Gastroesophageal sphincter (tissue), 3 donors: Measurements from ENCODE around the gene ZBED4.

Experiments used
- EP300 ChIP-seq: sonication (generic); formaldehyde crosslinking; IDR thresholded peaks from one replicate; pipeline ENCODE4 v1.6.1; 2017; ENCODE audit warnings: antibody characterized with exemption, mild to moderate bottlenecking
- POLR2A ChIP-seq, 2 donors: fragments of 450-650 bp; IDR thresholded peaks; one replicate each; pipeline ENCODE4 v1.6.1; 2017; ENCODE audit warnings: antibody characterized with exemption in 2 of 2, mild to moderate bottlenecking in 2 of 2, moderate library complexity in 1 of 2
- POLR2AphosphoS5 ChIP-seq: sonication (generic); formaldehyde crosslinking; IDR thresholded peaks from one replicate; pipeline ENCODE4 v1.6.1; 2017; ENCODE audit warnings: antibody characterized with exemption
- TF ChIP-seq, protein P1 (sequence below), 4 experiments: fragments of 200-600 bp in 2 of 4; fragments of 450-650 bp in 2 of 4; sonication (generic) in 1 of 4; IDR thresholded peaks; one replicate each; pipeline ENCODE4 v1.5.1; 2017 to 2019; ENCODE audit warnings: antibody characterized with exemption in 4 of 4, mild to moderate bottlenecking in 2 of 4, moderate library complexity in 2 of 4

DNA sequence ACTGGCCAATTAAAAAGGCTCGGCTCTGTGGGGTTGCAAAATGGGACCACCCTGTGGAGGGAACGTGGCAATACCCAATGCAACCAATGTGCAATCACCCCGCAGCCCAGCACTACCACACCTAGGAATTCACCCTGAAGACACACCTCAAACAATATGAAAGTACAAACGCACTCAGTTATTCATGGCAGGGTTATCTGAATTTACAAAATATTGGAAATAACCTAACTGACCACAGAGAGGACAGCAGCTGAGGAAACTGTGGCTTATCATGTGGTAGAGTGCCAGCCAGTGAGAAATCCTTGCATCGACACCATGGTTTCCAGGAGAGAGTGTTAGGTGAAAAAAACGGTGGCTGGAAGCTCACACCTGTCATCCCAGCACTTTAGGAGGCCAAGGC, 45.9 kb downstream of the ZBED4 start:
- no peak for TF ChIP-seq POLR2A (IDR thresholded peaks at IDR 0.05)
- TF ChIP-seq, protein P1, sequence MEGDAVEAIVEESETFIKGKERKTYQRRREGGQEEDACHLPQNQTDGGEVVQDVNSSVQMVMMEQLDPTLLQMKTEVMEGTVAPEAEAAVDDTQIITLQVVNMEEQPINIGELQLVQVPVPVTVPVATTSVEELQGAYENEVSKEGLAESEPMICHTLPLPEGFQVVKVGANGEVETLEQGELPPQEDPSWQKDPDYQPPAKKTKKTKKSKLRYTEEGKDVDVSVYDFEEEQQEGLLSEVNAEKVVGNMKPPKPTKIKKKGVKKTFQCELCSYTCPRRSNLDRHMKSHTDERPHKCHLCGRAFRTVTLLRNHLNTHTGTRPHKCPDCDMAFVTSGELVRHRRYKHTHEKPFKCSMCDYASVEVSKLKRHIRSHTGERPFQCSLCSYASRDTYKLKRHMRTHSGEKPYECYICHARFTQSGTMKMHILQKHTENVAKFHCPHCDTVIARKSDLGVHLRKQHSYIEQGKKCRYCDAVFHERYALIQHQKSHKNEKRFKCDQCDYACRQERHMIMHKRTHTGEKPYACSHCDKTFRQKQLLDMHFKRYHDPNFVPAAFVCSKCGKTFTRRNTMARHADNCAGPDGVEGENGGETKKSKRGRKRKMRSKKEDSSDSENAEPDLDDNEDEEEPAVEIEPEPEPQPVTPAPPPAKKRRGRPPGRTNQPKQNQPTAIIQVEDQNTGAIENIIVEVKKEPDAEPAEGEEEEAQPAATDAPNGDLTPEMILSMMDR (IDR thresholded peaks at IDR 0.05), result no peak
- no peak for TF ChIP-seq POLR2AphosphoS5
- no peak for TF ChIP-seq EP300
